Gastroesophageal sphincter (tissue), 4 donors: ENCODE measurements around the gene ALDH1L1. TPM values are rescaled to one million over a fixed set of nuclear protein-coding genes. Genes with fewer than 3 reads are reported as not detected.

Experiments used
- ATAC-seq: fragments of 150-250 bp; one replicate; pipeline ENCODE4 v1.9.1; 2016; ENCODE audit warnings: mild to moderate bottlenecking, moderate library complexity
- H3K27ac ChIP-seq, 4 donors: fragments of 200-600 bp; sonication (generic) in 3 of 4; 1 replicate in 3 of 4; 2 replicates in 1 of 4; pipeline ENCODE4 v1.5.1; 2016 to 2019
- H3K27me3 ChIP-seq: fragments of 200-600 bp; sonication (generic); one replicate; pipeline ENCODE4 v1.5.1; 2019
- H3K36me3 ChIP-seq, 2 donors: fragments of 200-600 bp; sonication (generic); one replicate each; pipeline ENCODE4 v1.5.1; 2019; ENCODE audit warnings: control low read depth in 1 of 2
- H3K4me1 ChIP-seq, 3 donors: fragments of 200-600 bp; sonication (generic); 1 replicate in 2 of 3; 2 replicates in 1 of 3; pipeline ENCODE4 v1.5.1; 2016 to 2019; ENCODE audit warnings: control low read depth in 2 of 3
- H3K4me3 ChIP-seq, 2 donors: fragments of 200-600 bp; sonication (generic); one replicate each; pipeline ENCODE4 v1.5.1; 2019; ENCODE audit warnings: mild to moderate bottlenecking in 1 of 2, moderate library complexity in 1 of 2
- H3K9me3 ChIP-seq, 3 donors: fragments of 200-600 bp; sonication (generic); one replicate each; pipeline ENCODE4 v1.5.1; 2017 to 2019; ENCODE audit warnings: control low read depth in 2 of 3
- CTCF ChIP-seq, 4 experiments: fragments of 200-600 bp in 2 of 4; fragments of 450-650 bp in 2 of 4; sonication (generic) in 1 of 4; IDR thresholded peaks; one replicate each; pipeline ENCODE4 v1.5.1; 2017 to 2019; ENCODE audit warnings: antibody characterized with exemption in 4 of 4, mild to moderate bottlenecking in 2 of 4, moderate library complexity in 2 of 4
- EP300 ChIP-seq: sonication (generic); formaldehyde crosslinking; IDR thresholded peaks from one replicate; pipeline ENCODE4 v1.6.1; 2017; ENCODE audit warnings: antibody characterized with exemption, mild to moderate bottlenecking
- POLR2A ChIP-seq, 2 donors: fragments of 450-650 bp; IDR thresholded peaks; one replicate each; pipeline ENCODE4 v1.6.1; 2017; ENCODE audit warnings: antibody characterized with exemption in 2 of 2, mild to moderate bottlenecking in 2 of 2, moderate library complexity in 1 of 2
- POLR2AphosphoS5 ChIP-seq: sonication (generic); formaldehyde crosslinking; IDR thresholded peaks from one replicate; pipeline ENCODE4 v1.6.1; 2017; ENCODE audit warnings: antibody characterized with exemption
- WGBS, 2 donors: methylation state at CpG; one replicate each; pipeline ENCODE4 v1.1.5; 2018; ENCODE audit warnings: low coverage in 1 of 2; 5-methylcytosine and 5-hydroxymethylcytosine counted together
- total RNA-seq, 4 donors: library from RNA; depleted of rRNA; stranded (reverse); fragments of >200 nt; gene quantifications; one replicate each; pipeline ENCODE4 v1.1.0, GENCODE V29; 2016

The ALDH1L1 gene
- total RNA-seq, 4 donors from 2014 or later = 16.3 to 67.9 (median 38.7) TPM

GRCh38 chr3:126102011-126102410 is 78.4 kb downstream of the ALDH1L1 start:
- Histone ChIP-seq H3K4me3 (no peak overlapping the region), H3K27me3 (no peaks in the 10 kb centered on the region), H3K4me1 (peaks cover 0 to 30% (median 8%) of the 10 kb centered on the region in 3 donors), H3K9me3 (peaks cover 0 to 3% (median 0%) of the 10 kb centered on the region in 3 donors), H3K27ac (peak overlapping the region in 3 of 4 donors; percentile 77 to 82 (median 80)), H3K36me3 (peaks cover 0 to 38% of the 10 kb centered on the region in 2 donors)
- 70 to 81% methylated on average over 2 to 4 of the region's 8 CpGs for WGBS, 2 donors
- TF ChIP-seq EP300 (no peak), POLR2A (IDR thresholded peaks at IDR 0.05) (no peak), CTCF (IDR thresholded peaks at IDR 0.05) (no peak), POLR2AphosphoS5 (no peak)
- no peak for ATAC-seq

DNA sequence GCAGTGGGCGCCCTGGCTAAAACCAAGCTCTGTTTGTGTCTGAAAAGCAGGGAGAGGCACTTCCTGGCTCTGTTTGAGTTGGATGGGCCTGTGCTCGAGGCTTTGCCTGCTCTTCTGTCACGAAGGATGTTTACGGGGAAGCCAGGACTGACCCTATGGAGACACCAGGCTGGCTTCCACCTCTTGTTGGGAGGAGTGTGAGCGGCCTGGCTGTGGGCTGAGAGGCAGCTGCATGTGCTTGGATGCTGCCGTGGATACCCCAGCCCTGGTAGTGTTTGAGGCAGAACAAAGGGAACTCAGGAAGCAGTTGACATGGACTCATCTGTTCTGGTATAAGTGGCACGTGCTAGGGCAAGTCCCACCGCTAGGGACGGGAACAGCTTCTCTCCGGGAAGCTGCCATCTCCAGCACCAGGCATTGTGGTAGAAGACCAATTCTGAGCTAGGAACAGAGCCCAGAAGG is 78.8 kb downstream of the ALDH1L1 start:
- no peak for ATAC-seq
- TF ChIP-seq CTCF (IDR thresholded peaks at IDR 0.05) (no peak), POLR2A (IDR thresholded peaks at IDR 0.05) (no peak), EP300 (no peak), POLR2AphosphoS5 (no peak)

GRCh38 chr3:126100634-126101301 is 79.6 kb downstream of the ALDH1L1 start:
- Histone ChIP-seq H3K9me3 (peaks cover 0 to 16% (median 0%) of the 10 kb centered on the region in 3 donors), H3K27me3 (no peaks in the 10 kb centered on the region), H3K27ac (peak overlapping the region in 1 of 4 donors; percentile 82), H3K4me1 (peaks cover 0 to 30% (median 8%) of the 10 kb centered on the region in 3 donors), H3K36me3 (peaks cover 0 to 25% of the 10 kb centered on the region in 2 donors), H3K4me3 (no peak overlapping the region)
- WGBS, 2 donors = 47 to 59% methylated on average over 6 to 7 of the region's 18 CpGs
- no peak for TF ChIP-seq POLR2AphosphoS5
- no peak for TF ChIP-seq CTCF (IDR thresholded peaks at IDR 0.05)
- TF ChIP-seq POLR2A (IDR thresholded peaks at IDR 0.05) = no peak
- no peak for TF ChIP-seq EP300
- no peak for ATAC-seq

More for the DNA sequence above, 78.8 kb downstream of the ALDH1L1 start:
- Histone ChIP-seq H3K27ac (peak overlapping the region in 3 of 4 donors; percentile 77 to 82 (median 80)), H3K4me3 (no peak overlapping the region), H3K9me3 (peaks cover 0 to 8% (median 0%) of the 10 kb centered on the region in 3 donors), H3K36me3 (peaks cover 0 to 33% of the 10 kb centered on the region in 2 donors), H3K4me1 (peaks cover 0 to 30% (median 8%) of the 10 kb centered on the region in 3 donors), H3K27me3 (no peaks in the 10 kb centered on the region)
- 100% methylated on average over 1 of the region's 10 CpGs; no CpG with 5 or more reads in 1 of the 2 donors for WGBS, 2 donors

- 60 to 67% methylated on average over 1 to 2 of the region's 4 CpGs for WGBS, 2 donors
- ATAC-seq = no peak
- Histone ChIP-seq H3K4me1 (peaks cover 0 to 30% (median 8%) of the 10 kb centered on the region in 3 donors), H3K27me3 (no peaks in the 10 kb centered on the region), H3K9me3 (peaks cover 0 to 18% (median 0%) of the 10 kb centered on the region in 3 donors), H3K4me3 (no peak overlapping the region), H3K27ac (no peak overlapping the region), H3K36me3 (peaks cover 0 to 20% of the 10 kb centered on the region in 2 donors)
- no peak for TF ChIP-seq POLR2A (IDR thresholded peaks at IDR 0.05)
- TF ChIP-seq POLR2AphosphoS5 = no peak
- TF ChIP-seq EP300 = no peak
- no peak for TF ChIP-seq CTCF (IDR thresholded peaks at IDR 0.05)
Observed at GRCh38 chr3:126100269-126100633, 80.1 kb downstream of the ALDH1L1 start.
